ENCODE measurements around the gene VPREB3.

- no peak for TF ChIP-seq CTCF (IDR thresholded peaks at IDR 0.05; ENCODE audit: poor library complexity)
- no peak for TF ChIP-seq EZH2 (IDR thresholded peaks at IDR 0.05; ENCODE audit: borderline replicate concordance)
Measured at GRCh38 chr22:23714596-23715578, 39.3 kb downstream of the VPREB3 start.

All from hepatocyte (in vitro differentiated cells).